GM12892 (cell line): ENCODE data around the gene PPP3CA.

Source experiments
- DNase-seq: peaks from one replicate; pipeline ENCODE4 v3.0.0; 2011; ENCODE audit not compliant: insufficient read length
- FAIRE-seq: peaks from 2 replicates; lab custom pipeline; 2011; peaks lifted over from hg19 to GRCh38; lab: Jason Lieb, UNC
- POLR2A ChIP-seq: IDR thresholded peaks from 2 replicates; pipeline ENCODE4 v1.6.1; 2011; ENCODE audit warnings: low read depth, low read length, control low read depth
- POLR2AphosphoS5 ChIP-seq: IDR thresholded peaks from 2 replicates; pipeline ENCODE4 v1.6.1; 2011; ENCODE audit warnings: low read depth, low read length, control low read depth
- TAF1 ChIP-seq: IDR thresholded peaks from 2 replicates; pipeline ENCODE4 v1.6.1; 2011; ENCODE audit warnings: low read depth, mild to moderate bottlenecking, control low read depth, low read length, borderline replicate concordance

Gene PPP3CA

GRCh38 chr4:100988876-100989275 is 358.4 kb downstream of the PPP3CA start:
- DNase-seq (no peak), FAIRE-seq (no peak)
- no peak for TF ChIP-seq TAF1
- TF ChIP-seq POLR2A: no peak
- no peak for TF ChIP-seq POLR2AphosphoS5

DNA sequence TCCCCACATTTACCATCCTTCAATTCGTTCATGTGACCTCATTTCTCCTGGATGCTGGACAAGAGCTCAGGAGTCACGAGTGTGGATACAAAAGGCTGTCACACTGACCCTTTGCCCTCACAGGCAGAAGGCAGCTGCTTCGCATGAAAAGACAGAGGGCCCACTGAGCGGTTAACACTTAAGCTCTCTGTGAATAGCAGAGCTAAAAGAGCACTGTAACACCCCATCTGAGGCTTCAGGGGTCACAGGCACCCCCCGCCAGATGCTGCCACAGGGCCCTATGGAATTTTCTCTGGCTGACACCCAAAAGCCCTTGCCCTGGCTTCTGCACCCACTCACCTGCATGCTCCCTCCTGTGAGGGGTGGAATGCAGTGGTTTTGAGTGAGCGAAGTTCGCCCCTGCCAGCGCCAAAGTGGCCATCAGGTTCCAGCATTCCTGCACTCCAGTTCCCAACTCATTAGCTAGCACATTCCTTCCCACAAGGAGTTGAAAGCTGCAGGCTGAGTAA is 360.9 kb downstream of the PPP3CA start:
- no peak for FAIRE-seq
- TF ChIP-seq POLR2A (no peak), TAF1 (no peak), POLR2AphosphoS5 (no peak)

GRCh38 chr4:100985576-100985975 is 361.8 kb downstream of the PPP3CA start:
- FAIRE-seq (no peak), DNase-seq (no peak)
- TF ChIP-seq POLR2A: no peak
- TF ChIP-seq TAF1: no peak
- TF ChIP-seq POLR2AphosphoS5: no peak

More for the DNA sequence above, 360.9 kb downstream of the PPP3CA start:
- no peak for DNase-seq

DNA sequence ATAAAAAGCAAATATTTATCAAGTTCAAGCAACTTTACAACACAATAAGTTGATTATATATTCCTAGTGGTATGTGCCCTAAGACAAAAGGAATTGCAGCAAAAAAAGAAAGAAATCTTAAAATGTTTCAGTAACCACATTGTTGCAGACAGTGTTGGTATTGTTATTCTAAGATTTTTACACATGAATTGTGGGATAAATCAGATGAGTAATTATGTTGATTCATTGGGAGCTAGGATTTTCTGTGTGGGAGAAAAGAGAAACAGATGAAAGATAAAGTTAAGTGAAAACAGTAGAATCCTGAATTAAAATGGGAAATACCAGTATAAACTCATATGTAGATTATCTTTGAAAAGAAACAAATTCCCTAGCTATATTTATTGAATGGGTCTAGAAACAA is 362.4 kb downstream of the PPP3CA start:
- no peak for DNase-seq
- FAIRE-seq: no peak
- TF ChIP-seq POLR2AphosphoS5 (no peak), POLR2A (no peak), TAF1 (no peak)

GRCh38 chr4:100983426-100983825 is 363.9 kb downstream of the PPP3CA start:
- TF ChIP-seq TAF1: no peak
- no peak for TF ChIP-seq POLR2A
- no peak for TF ChIP-seq POLR2AphosphoS5
- DNase-seq: no peak
- FAIRE-seq: no peak

DNA sequence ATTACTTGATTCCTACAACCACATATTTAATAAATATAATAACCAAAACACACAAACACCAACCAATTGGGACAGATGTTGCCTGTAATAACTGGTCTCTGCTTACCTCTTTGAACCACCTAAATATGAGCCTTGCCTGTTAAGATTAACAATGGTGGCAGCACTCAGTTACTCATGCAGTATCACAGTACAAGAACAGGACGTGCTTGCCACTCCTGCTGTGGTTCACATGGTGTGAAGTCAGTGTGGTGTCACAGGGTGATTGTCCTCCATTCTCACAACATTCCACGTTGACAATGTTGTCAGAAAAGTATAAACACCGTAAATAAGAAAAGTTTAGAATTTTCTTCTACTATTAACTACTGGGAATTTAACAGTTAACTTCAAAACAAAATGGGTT is 365.0 kb downstream of the PPP3CA start:
- FAIRE-seq (no peak), DNase-seq (no peak)
- TF ChIP-seq TAF1 (no peak), POLR2A (no peak), POLR2AphosphoS5 (no peak)

DNA sequence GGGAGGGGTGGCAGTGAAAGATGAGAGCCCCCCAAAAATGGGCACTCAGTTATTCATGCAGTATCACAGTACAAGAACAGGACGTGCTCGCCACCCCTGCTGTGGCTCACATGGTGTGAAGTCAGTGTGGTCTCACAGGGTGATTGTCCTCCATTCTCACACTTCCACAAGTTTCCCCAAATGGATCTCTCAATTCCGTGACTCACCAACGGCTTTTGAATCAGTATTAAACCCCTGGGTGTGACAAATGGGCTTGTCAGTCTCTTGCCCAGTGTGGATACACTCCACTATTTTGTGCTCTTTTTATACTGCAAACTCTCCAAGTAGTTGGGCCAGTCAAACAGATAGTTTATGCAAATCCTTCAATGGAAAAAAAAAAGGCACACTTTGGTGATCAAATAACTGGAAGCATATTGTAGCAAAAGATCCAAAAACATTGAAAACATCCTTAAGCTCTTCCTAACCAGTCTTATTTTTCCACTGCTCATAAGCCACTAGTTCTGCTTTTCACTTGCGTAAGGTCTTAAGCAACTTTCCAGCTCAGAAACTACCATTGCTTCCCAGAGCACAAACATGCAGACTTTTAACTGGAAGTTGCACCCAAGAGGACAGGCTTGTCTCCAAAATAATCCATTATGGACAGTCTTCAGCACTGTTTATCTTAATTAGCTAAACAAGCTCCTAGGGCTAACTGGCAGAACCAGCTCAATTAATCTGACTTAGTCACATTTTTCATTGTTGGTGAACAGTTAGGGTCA is 365.7 kb downstream of the PPP3CA start:
- DNase-seq (no peak), FAIRE-seq (peak; percentile 64)
- TF ChIP-seq POLR2A (no peak), TAF1 (no peak), POLR2AphosphoS5 (no peak)

DNA sequence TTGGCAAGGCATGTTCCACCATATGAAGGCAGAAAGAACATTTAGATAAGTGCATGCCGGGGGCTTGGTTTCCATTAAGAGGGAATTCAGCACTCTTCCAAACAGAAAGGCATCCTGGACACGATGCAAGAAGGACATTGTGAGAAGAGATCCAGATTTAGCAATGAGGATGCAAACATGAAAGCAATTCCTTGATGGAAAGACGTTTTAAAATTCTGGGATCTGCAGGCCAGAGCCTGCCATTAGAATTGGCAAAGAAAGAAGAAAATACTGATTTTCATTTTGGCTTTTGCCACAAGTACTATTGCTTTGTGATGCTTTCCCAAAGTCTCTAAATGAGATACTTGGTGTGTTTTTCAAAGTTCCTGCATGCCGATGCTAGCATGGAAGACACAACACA is 367.6 kb downstream of the PPP3CA start:
- DNase-seq (no peak), FAIRE-seq (no peak)
- TF ChIP-seq TAF1: no peak

DNA sequence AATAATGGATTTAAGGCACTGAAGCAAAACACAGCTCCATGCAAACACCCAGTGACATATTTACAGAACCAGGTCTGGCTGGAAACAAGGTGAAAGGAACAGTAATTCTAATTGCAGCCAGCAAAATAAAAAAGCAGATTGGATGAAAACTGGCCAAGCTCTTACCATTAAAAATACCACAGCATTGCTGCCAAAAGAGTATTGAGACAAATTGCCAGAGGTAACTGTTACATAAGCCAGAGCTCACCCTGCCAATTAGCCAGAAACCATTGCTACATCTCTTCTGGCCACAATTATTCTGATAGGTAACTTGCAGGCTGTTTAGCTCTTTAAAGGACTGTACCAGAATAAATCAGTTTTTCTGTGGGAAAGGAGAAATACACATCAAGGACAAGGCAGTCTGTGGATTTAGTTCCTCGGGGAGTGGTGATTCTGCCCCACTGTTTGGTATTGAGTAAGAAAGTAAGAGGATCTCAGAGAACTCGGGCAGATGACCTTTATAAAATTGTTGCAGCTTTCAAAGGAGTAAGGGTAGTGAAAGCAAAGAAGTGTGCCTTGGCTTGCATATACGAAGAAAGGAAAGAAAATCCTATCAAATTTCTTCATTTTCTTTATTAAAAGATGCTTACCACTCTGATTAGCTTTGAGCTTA is 369.5 kb downstream of the PPP3CA start:
- no peak for FAIRE-seq
- no peak for DNase-seq
- no peak for TF ChIP-seq TAF1
- no peak for TF ChIP-seq POLR2A
- TF ChIP-seq POLR2AphosphoS5: no peak

GRCh38 chr4:100977274-100977673 is 370.1 kb downstream of the PPP3CA start:
- FAIRE-seq: no peak
- TF ChIP-seq TAF1: no peak
- TF ChIP-seq POLR2AphosphoS5: no peak
- TF ChIP-seq POLR2A: no peak
- DNase-seq: no peak
